Endodermal cell (in vitro differentiated cells): ENCODE results near the gene STK4. TPM values are rescaled to one million over a fixed set of nuclear protein-coding genes. Genes with fewer than 3 reads are reported as not detected.

ENCODE experiments used
- DNase-seq: peaks from one replicate; pipeline ENCODE4 v3.0.0-alpha.2; 2017
- H3K27ac ChIP-seq: 2 replicates; pipeline ENCODE4 v1.5.1; 2013; ENCODE audit warnings: mild to moderate bottlenecking, low read depth, low read length, moderate library complexity
- H3K27me3 ChIP-seq: 2 replicates; pipeline ENCODE4 v1.6.1; 2013; ENCODE audit warnings: mild to moderate bottlenecking, low read length, moderate library complexity; ENCODE audit not compliant: insufficient read depth, control insufficient read depth, poor library complexity, severe bottlenecking
- H3K36me3 ChIP-seq: 2 replicates; pipeline ENCODE4 v1.7.0; 2013; ENCODE audit warnings: mild to moderate bottlenecking, low read length, moderate library complexity; ENCODE audit not compliant: control insufficient read depth, insufficient read depth
- H3K4me1 ChIP-seq: one replicate; pipeline ENCODE4 v1.7.0; 2013; ENCODE audit warnings: low read length; ENCODE audit not compliant: control insufficient read depth, insufficient read depth
- H3K4me3 ChIP-seq: 2 replicates; pipeline ENCODE4 v1.5.1; 2013; ENCODE audit warnings: mild to moderate bottlenecking, low read length, moderate library complexity
- H3K9ac ChIP-seq: 2 replicates; pipeline ENCODE4 v1.6.1; 2013; ENCODE audit warnings: mild to moderate bottlenecking, low read length, moderate library complexity; ENCODE audit not compliant: poor library complexity, severe bottlenecking; ENCODE audit errors: extremely low read depth
- H3K9me3 ChIP-seq: 2 replicates; pipeline ENCODE4 v1.6.1; 2013; ENCODE audit warnings: mild to moderate bottlenecking, low read length, moderate library complexity; ENCODE audit not compliant: control insufficient read depth
- H3K27ac Mint-ChIP-seq: 2 replicates; pipeline ENCODE4 v1.8.0; 2020; ENCODE audit warnings: mixed read lengths
- H3K27me3 Mint-ChIP-seq: 2 replicates; pipeline ENCODE4 v1.8.0; 2021; ENCODE audit warnings: mild to moderate bottlenecking, mixed read lengths; ENCODE audit not compliant: insufficient read depth
- H3K36me3 Mint-ChIP-seq: 2 replicates; pipeline ENCODE4 v1.8.0; 2020; ENCODE audit warnings: low read depth, mixed read lengths
- H3K4me1 Mint-ChIP-seq: 2 replicates; pipeline ENCODE4 v1.8.0; 2020; ENCODE audit warnings: mixed read lengths
- H3K4me3 Mint-ChIP-seq: 2 replicates; pipeline ENCODE4 v1.8.0; 2020; ENCODE audit warnings: mild to moderate bottlenecking, moderate library complexity, mixed read lengths
- H3K9me3 Mint-ChIP-seq: 2 replicates; pipeline ENCODE4 v1.8.0; 2020; ENCODE audit warnings: mild to moderate bottlenecking, mixed read lengths
- CTCF ChIP-seq: fragments of 200-600 bp; sonication (generic); conservative IDR thresholded peaks from 2 replicates; pipeline ENCODE4 v1.5.0; 2021; ENCODE audit warnings: antibody characterized with exemption, mild to moderate bottlenecking
- WGBS, 2 experiments: methylation state at CpG; one replicate each; pipeline versions ENCODE4 v1.1.5 to v1.1.7; 2013; ENCODE audit warnings: missing lambda C conversion rate in 2 of 2, mixed read lengths in 1 of 2; ENCODE audit not compliant: insufficient coverage in 1 of 2, insufficient read length in 1 of 2; 5-methylcytosine and 5-hydroxymethylcytosine counted together
- total RNA-seq, 2 donors: library from RNA; stranded (reverse); fragmentation: NEBNext Ultra II Directional in 1 of 2; extraction: Animal tissue kit (Norgen Biotek cat#: 25700) in 1 of 2; gene quantifications; 2 replicates in 1 of 2; 3 replicates in 1 of 2; pipeline ENCODE4 v1.2.1, GENCODE V29; 2021

Gene STK4
- total RNA-seq, 2 donors from 2014 or later, result 29.2 to 33.1 TPM

DNA sequence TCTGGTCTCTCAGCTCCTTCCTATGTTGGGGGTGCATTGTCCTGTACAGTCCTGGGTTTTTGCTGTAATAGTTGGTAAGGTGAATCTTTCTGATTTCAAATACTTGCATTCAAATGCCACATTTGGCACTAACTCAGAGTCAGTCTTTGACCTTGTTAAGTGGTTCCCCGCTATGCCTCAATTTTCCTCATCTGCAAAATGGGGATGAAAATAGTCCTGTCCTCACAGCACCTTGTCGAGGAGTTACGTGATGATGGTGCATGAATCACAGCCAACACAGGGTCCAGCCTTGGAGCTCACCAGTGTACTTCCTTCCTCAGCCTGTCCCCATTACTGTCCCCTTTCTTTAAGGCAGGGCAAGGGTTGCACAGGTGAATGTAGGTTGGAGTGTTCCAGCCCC lies 147.6 kb downstream of the STK4 start:
- no peak overlapping the region for H3K9ac ChIP-seq
- WGBS, 2 experiments, result 92% methylated on average over 3 of the region's 3 CpGs
- no peaks in the 10 kb centered on the region for H3K36me3 Mint-ChIP-seq
- no peak overlapping the region for H3K4me3 ChIP-seq
- no peak overlapping the region for H3K27ac Mint-ChIP-seq
- H3K4me3 Mint-ChIP-seq, result no peak overlapping the region
- no peaks in the 10 kb centered on the region for H3K27me3 ChIP-seq
- H3K36me3 ChIP-seq, result no peaks in the 10 kb centered on the region
- no peaks in the 10 kb centered on the region for H3K27me3 Mint-ChIP-seq
- no peak for DNase-seq
- no peak overlapping the region for H3K27ac ChIP-seq
- no peaks in the 10 kb centered on the region for H3K9me3 ChIP-seq
- no peaks in the 10 kb centered on the region for H3K9me3 Mint-ChIP-seq
- no peaks in the 10 kb centered on the region for H3K4me1 ChIP-seq
- no peaks in the 10 kb centered on the region for H3K4me1 Mint-ChIP-seq
- TF ChIP-seq CTCF, result no peak

DNA sequence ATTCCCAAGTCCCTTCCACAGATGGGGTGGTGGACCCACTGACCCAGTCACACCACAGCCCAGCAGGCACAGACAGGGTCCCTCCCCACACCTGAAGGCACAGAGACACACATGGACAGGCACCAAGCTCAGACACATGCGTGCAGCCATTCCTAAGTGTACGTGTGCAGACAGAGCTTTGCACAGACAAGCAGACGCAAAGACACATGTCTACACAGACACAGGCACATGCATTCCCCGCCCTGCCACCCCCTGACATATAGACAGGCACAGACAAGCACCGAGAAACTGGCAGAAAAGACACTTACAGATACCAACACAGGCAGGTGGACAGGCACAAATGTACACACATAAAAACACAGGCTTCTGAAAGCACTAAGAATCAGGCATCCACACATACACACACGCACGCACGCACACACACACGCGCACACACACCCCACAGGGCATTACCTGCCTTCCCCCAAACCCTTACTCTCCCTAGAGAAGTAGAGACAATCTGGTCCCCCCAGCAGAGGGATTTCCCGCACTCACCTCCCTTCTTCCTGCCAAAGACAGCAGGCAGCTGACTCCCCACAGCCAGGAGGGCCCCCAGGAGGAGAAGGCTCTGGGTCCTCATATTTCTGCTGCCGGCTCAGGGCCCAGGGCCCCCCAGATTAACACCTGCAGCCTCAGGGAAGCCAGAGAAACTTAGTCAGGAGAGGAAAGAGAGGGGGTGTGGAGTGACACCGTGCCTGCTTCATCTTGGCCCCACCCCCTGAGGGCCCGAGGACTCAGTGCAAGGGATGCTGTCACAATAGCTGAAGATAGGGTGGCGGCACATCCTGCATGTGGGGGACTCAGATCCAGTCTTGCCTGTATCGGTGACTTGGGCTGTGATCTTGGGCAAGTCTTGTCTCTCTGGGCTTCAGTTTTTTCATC lies 148.4 kb downstream of the STK4 start, which contains the start of gene WFDC5:
Gene WFDC5, minus strand, starts transcription at position 710 of the 921 bp plus-strand sequence. Its CDS starts 91 bp downstream, at position 619.
- H3K27me3 ChIP-seq, result no peaks in the 10 kb centered on the region
- Mint-ChIP-seq H3K9me3 (no peaks in the 10 kb centered on the region), H3K4me3 (no peak within 1 kb of the TSS), H3K4me1 (no peaks in the 10 kb centered on the region), H3K36me3 (no peaks in the 10 kb centered on the region), H3K27me3 (no peaks in the 10 kb centered on the region), H3K27ac (peak within 1 kb of the TSS; percentile 26)
- no peak within 1 kb of the TSS for H3K27ac ChIP-seq
- DNase-seq, result peak; percentile 70
- no peaks in the 10 kb centered on the region for H3K4me1 ChIP-seq
- TF ChIP-seq CTCF, result no peak
- H3K9ac ChIP-seq, result no peak within 1 kb of the TSS
- H3K9me3 ChIP-seq, result no peaks in the 10 kb centered on the region
- 60 to 74% methylated on average over 1 to 16 of the region's 16 CpGs for WGBS, 2 experiments
- no peak within 1 kb of the TSS for H3K4me3 ChIP-seq
- H3K36me3 ChIP-seq, result no peaks in the 10 kb centered on the region

- H3K4me1 Mint-ChIP-seq, result no peaks in the 10 kb centered on the region
- Histone ChIP-seq H3K4me3 (no peak overlapping the region), H3K27me3 (no peaks in the 10 kb centered on the region), H3K36me3 (no peaks in the 10 kb centered on the region), H3K9ac (no peak overlapping the region), H3K27ac (no peak overlapping the region), H3K9me3 (no peaks in the 10 kb centered on the region), H3K4me1 (no peaks in the 10 kb centered on the region)
- H3K27me3 Mint-ChIP-seq, result no peaks in the 10 kb centered on the region
- no peaks in the 10 kb centered on the region for H3K36me3 Mint-ChIP-seq
- TF ChIP-seq CTCF, result no peak
- 87 to 100% methylated on average over 2 to 3 of the region's 3 CpGs for WGBS, 2 experiments
- H3K4me3 Mint-ChIP-seq, result no peak overlapping the region
- no peak for DNase-seq
- no peaks in the 10 kb centered on the region for H3K9me3 Mint-ChIP-seq
- H3K27ac Mint-ChIP-seq, result peak overlapping the region; percentile 26
Observed at GRCh38 chr20:45115386-45115774, 149.1 kb downstream of the STK4 start.
